Measurements from ENCODE around the gene CYP4A22. TPM values are rescaled to one million over a fixed set of nuclear protein-coding genes. Genes with fewer than 3 reads are reported as not detected.

The CYP4A22 gene
- polyA plus RNA-seq, 1 of the 3 experiments (the other 2 are of a cell fraction), result not detected

- Histone ChIP-seq H3K27me3 (ENCODE audit: insufficient read depth) (no peaks in the 10 kb centered on the region), H3F3A (replicated peaks; ENCODE audit: insufficient read depth) (no peaks in the 10 kb centered on the region), H3K4me2 (no peak overlapping the region), H3K36me3 (replicated peaks in 1 of 2; ENCODE audit: control insufficient read depth in 1 of 2, insufficient read depth in 2 of 2, low read length in 1 of 2) (no peaks in the 10 kb centered on the region), H4K20me1 (ENCODE audit: insufficient read depth) (no peaks in the 10 kb centered on the region), H3K9ac (no peak overlapping the region), H3K4me1 (ENCODE audit: control insufficient read depth in 1 of 2, insufficient read depth in 2 of 2, low read depth in 1 of 2, low read length in 1 of 2) (no peaks in the 10 kb centered on the region; a peak in 1 of 4 replicates), H3K9me3 (no peaks in the 10 kb centered on the region), H2AFZ (ENCODE audit: low read depth) (no peak overlapping the region), H3K27ac (ENCODE audit: low read depth in 2 of 2, low read length in 1 of 2) (no peak overlapping the region), H3K79me2 (ENCODE audit: insufficient read depth) (no peaks in the 10 kb centered on the region), H3K9me2 (no peaks in the 10 kb centered on the region), H3K4me3 (ENCODE audit: low read depth in 2 of 2, low read length in 1 of 2) (no peak overlapping the region)
- no peak for TF ChIP-seq FOSL2 (IDR thresholded peaks at IDR 0.05; ENCODE audit: borderline replicate concordance, low read depth)
- TF ChIP-seq FOXJ3 (CRISPR knock-in tag; IDR thresholded peaks at IDR 0.05), result no peak
- TF ChIP-seq USF2 (IDR thresholded peaks at IDR 0.05; ENCODE audit: borderline replicate concordance, low read depth, low read length), result no peak
- no peak for TF ChIP-seq RXRA (IDR thresholded peaks at IDR 0.05; ENCODE audit: borderline replicate concordance, low read depth)
- TF ChIP-seq TEAD4 (IDR thresholded peaks at IDR 0.05; ENCODE audit: borderline replicate concordance, insufficient read depth), result no peak
- TF ChIP-seq CHD2 (IDR thresholded peaks at IDR 0.05; ENCODE audit: low read length, partially characterized antibody), result no peak
- TF ChIP-seq CTCF (IDR thresholded peaks at IDR 0.05), result no peak
- no peak for TF ChIP-seq JUND (IDR thresholded peaks at IDR 0.05)
- no peak for TF ChIP-seq IRF3 (IDR thresholded peaks at IDR 0.05; ENCODE audit: low read depth, low read length)
- no peak for TF ChIP-seq SMC3 (IDR thresholded peaks at IDR 0.05; ENCODE audit: low read depth, low read length)
- no peak for TF ChIP-seq USF1 (IDR thresholded peaks at IDR 0.05; ENCODE audit: borderline replicate concordance, low read depth)
- TF ChIP-seq RAD21 (IDR thresholded peaks at IDR 0.05; ENCODE audit: low read length), result no peak
- TF ChIP-seq ELF1 (IDR thresholded peaks at IDR 0.05), result no peak
- TF ChIP-seq EP300 (IDR thresholded peaks at IDR 0.05; ENCODE audit: borderline replicate concordance in 1 of 2, low read depth in 1 of 2, low read length in 1 of 2), result no peak
- no peak for TF ChIP-seq NRF1 (IDR thresholded peaks at IDR 0.05; ENCODE audit: low read depth, low read length)
- ChIA-PET POLR2A (no interaction called here), CTCF (interaction anchor here (0.8 to 1.3 kb wide), 2 partner anchors 260 to 425 kb away, joined by 3 read pairs; no protein-coding TSS in a partner anchor)
- no peak for DNase-seq
- WGBS (ENCODE audit: low lambda C conversion rate), result 62% methylated on average over 4 of the region's 5 CpGs
These were observed 35.5 kb downstream of the CYP4A22 start for GRCh38 chr1:47172782-47173181.

Measured in SK-N-SH (cell line).